GM18873 (cell line): Measurements from ENCODE around the gene GPR146.

ENCODE experiments used
- ATAC-seq: cut with Tn5 transposase; IDR thresholded peaks from one replicate; pipeline ENCODE4 v1.9.1; 2021; ENCODE audit warnings: mild to moderate bottlenecking, moderate library complexity, moderate number of reproducible peaks; ENCODE audit not compliant: unreplicated experiment, low FRiP score

Gene GPR146

GRCh38 chr7:1103009-1103788 is 58.9 kb downstream of the GPR146 start:
- no peak for ATAC-seq

- no peak for ATAC-seq
These were observed 59.6 kb downstream of the GPR146 start for GRCh38 chr7:1103789-1104515.

- ATAC-seq = no peak
These were observed 60.3 kb downstream of the GPR146 start for GRCh38 chr7:1104516-1105179.

- ATAC-seq = no peak
These were observed 60.8 kb downstream of the GPR146 start for GRCh38 chr7:1105189-1105588.

GRCh38 chr7:1106063-1106792 is 61.9 kb downstream of the GPR146 start:
- no peak for ATAC-seq

- no peak for ATAC-seq
These were observed 62.6 kb downstream of the GPR146 start for GRCh38 chr7:1106793-1107421.

GRCh38 chr7:1108264-1108920 is 64.0 kb downstream of the GPR146 start:
- no peak for ATAC-seq
